ENCODE data around the gene KCNG1.

- no peak for TF ChIP-seq CTCF (conservative IDR thresholded peaks at IDR 0.05)
- TF ChIP-seq ZFX (IDR thresholded peaks at IDR 0.05), result no peak
These were observed 779 bp upstream of the KCNG1 start for GRCh38 chr20:51023617-51024155.
